NCI-H146 (cell line): ENCODE measurements around the gene TBXA2R.
"Not testable (repeated sequence)": the region's sequence is repeated elsewhere in the genome, so short reads cannot be mapped to it uniquely, and the experiment has no call there.

Experiments
- DNase-seq: peaks from one replicate; lab custom pipeline; 2025; lab: John Stamatoyannopoulos, UW

TBXA2R gene

GRCh38 chr19:3639479-3639878 is 32.8 kb upstream of the TBXA2R start:
- no peak for DNase-seq

GRCh38 chr19:3638208-3639193 is 31.8 kb upstream of the TBXA2R start:
- DNase-seq, result no peak

DNA sequence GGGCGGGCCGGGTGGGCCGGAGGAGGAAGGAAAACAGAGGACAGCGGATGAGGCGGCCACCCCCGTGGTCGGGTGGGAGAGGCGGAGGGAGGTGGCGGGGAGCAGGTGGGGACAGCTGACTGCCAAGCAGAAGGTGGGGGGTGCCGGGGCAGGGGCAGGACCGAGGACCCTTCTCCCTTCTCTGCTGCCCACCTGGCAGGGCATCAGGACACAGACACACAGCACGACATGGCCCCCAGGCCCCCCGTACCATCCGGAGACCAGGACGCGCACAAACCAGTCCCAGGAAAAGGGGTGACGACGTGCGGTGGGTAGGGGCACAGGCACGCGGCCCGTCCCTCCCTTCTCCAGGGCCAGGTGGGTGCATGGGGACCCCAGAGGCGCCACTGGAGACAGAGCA is 30.9 kb upstream of the TBXA2R start:
- no peak for DNase-seq

- no peak for DNase-seq
These were observed 30.3 kb upstream of the TBXA2R start for GRCh38 chr19:3636962-3637361.

DNA sequence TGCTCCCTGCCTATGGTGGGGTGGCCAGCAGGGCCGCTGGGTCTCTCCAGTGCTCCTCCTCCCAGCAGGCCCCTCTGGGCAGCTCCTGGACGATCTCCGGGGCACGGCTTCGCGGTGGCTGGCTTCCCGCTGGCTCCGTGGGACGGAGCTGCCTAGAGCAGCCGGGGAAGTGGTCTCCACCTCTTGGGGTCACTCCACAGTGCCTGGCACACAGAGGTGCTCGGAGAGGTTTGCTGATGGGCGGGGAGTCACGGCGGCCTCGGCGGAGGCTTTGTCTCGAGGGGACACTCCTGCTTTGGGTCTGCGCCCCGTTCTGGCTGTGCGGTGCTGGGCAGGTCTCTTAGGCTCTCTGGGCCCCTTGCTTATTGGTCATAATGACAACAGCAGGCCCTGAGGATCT is 29.8 kb upstream of the TBXA2R start:
- no peak for DNase-seq

DNA sequence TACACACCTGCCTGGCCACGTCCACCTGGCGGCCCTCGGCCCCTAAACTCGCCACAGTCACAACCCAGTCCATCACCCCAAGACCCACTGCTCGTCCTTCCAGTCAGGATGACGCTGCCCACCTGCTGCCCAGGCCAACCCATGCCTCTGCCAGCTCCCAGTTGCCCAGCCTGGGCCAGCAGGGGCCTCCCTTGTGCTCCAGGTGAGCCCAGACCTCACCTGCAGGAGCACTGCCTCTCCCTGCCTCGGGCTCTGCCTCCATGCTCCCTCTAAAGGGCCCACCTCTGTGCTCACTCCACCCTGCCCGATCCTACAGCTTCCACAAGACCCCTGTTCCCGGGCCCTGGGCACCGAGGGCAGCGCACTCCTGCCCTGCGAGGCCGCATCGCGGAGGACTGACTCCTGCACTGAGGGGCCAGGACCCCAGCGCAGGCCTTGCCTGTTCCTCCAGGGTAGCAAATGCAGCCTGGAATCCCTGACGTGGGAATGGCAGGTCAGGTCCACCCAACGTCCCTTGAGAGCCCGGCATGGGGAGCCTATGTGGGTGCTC is 27.9 kb upstream of the TBXA2R start:
- no peak for DNase-seq

- DNase-seq, result no peak
These were observed 26.9 kb upstream of the TBXA2R start for GRCh38 chr19:3633559-3633988.

GRCh38 chr19:3632739-3633558 is 26.3 kb upstream of the TBXA2R start:
- no peak for DNase-seq

GRCh38 chr19:3632098-3632497 is 25.4 kb upstream of the TBXA2R start:
- no peak for DNase-seq

- DNase-seq, result no peak
These were observed 24.6 kb upstream of the TBXA2R start for GRCh38 chr19:3631053-3631861.

DNA sequence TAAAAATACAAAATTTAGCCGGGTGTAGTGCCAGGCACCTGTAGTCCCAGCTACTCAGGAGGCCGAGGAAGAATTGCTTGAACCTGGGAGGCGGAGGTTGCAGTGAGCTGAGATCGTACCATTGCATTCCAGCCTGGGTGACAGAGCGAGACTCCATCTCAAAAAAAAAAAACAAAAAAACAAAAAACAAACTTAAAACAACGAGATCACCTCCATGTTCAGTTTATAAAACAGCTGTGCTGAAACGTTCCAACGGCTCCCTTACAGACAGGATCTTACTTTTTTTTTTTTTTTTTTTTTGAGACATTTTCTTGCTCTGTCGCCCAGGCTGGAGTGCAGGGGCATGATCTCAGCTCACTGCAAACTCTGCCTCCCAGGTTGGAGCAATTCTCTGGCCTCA is 22.1 kb upstream of the TBXA2R start:
- DNase-seq, result not testable (repeated sequence)

GRCh38 chr19:3627351-3627723 is 20.7 kb upstream of the TBXA2R start:
- DNase-seq, result no peak

- DNase-seq, result peak; percentile 97
These were observed 20.0 kb upstream of the TBXA2R start, which contains the start of gene CACTIN for GRCh38 chr19:3626473-3627350. CACTIN (minus strand) TSS chr19:3626790; CDS start chr19:3626762, 28 bp downstream.

DNA sequence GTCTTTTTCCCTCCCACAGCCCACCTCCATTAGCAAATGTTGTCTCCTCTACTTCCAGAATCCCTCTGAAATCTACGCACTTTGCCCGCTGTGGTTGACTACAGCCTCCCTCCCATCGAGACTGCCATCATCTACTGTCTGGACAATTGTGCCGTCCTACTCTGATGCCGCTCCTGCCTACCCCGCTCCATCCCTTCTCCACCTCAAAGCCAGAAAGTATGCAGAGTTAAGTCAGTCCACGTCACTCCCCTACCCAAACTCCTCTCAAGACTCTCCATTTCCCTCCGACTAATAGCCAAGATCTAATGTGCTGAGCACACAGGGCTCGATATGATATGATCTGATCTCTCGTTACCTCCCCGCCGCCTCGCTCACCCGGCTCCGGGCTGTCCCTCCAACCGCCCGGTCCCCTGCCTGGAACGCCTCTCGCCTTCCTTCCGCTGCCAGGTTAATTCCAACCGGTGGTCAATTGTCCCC is 19.4 kb upstream of the TBXA2R start:
- DNase-seq, result no peak

- DNase-seq, result no peak
These were observed 17.0 kb upstream of the TBXA2R start for GRCh38 chr19:3623716-3624115.

- DNase-seq, result no peak
These were observed 15.5 kb upstream of the TBXA2R start for GRCh38 chr19:3622224-3622623.

DNA sequence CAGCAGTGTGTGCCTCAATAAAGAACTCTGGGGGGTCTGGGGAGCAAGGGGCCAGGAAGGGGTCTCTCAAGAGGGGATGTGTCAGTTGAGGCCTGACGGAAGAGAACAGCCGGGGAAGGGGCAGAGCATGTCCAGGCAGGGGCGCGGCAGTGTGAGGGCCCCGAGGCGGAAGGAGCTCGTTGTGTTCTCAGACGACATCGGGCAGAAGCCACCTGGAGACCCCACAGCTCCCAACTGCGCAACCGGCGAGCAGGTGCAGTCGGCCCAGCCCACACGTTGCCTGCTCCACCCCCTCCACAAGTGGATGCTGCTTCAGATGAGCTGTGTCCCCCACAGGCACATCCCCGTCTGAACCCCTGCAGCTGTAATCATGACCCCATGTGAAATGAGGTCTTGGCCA is 15.0 kb upstream of the TBXA2R start:
- DNase-seq, result no peak

- DNase-seq, result no peak
These were observed 14.3 kb upstream of the TBXA2R start for GRCh38 chr19:3620817-3621547.

- DNase-seq, result no peak
These were observed 13.6 kb upstream of the TBXA2R start for GRCh38 chr19:3620145-3620816.
